CD4-positive, alpha-beta T cell treated with Interleukin-17A for 1 hour (primary cell): Measurements from ENCODE around the gene MUC6.
"Not testable (repeated sequence)": the region's sequence is repeated elsewhere in the genome, so short reads cannot be mapped to it uniquely, and the experiment has no call there.

Source experiments
- DNase-seq: peaks from one replicate; pipeline ENCODE4 v3.0.0-alpha.2; 2020

Gene MUC6

DNA sequence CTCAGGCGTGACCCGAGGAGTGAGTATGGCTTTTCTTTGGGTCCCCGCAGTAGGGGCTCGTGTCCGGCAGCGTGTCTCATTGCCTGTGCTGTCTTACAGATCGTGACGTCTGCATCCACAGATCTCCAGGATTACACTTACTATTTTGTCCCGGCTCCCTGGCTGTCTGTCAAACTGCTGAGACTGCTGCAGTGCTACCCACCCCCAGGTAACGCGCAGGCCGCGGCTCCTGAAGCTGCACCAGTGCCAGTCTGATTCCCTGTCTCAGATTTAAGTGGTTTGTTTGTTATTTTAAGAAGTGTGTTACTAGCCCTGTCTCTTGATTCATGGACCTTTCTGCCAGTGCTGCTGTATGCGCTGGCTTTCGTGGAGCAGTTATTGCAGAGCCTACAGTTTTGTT, 52.0 kb downstream of the MUC6 start:
- DNase-seq = no peak

DNA sequence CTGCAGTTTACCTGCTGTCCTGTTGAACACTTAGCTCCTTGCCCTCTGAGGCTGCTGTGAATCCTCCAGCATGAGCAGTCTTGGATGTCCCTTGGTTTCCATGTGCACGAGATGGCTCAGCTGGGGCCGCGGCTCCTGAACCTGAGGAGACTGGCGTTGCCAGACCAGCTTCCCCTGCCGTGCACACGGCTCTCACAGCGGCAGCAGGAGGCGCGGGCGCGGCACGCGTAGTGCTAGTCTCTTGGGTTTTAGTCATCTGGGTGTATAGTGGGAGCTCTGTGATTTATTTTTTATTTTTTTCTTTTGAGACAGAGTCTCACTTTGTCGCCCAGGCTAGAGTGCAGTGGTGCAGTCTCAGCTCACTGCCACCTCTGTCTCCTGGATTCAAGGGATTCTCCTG, 54.8 kb downstream of the MUC6 start:
- no peak for DNase-seq

DNA sequence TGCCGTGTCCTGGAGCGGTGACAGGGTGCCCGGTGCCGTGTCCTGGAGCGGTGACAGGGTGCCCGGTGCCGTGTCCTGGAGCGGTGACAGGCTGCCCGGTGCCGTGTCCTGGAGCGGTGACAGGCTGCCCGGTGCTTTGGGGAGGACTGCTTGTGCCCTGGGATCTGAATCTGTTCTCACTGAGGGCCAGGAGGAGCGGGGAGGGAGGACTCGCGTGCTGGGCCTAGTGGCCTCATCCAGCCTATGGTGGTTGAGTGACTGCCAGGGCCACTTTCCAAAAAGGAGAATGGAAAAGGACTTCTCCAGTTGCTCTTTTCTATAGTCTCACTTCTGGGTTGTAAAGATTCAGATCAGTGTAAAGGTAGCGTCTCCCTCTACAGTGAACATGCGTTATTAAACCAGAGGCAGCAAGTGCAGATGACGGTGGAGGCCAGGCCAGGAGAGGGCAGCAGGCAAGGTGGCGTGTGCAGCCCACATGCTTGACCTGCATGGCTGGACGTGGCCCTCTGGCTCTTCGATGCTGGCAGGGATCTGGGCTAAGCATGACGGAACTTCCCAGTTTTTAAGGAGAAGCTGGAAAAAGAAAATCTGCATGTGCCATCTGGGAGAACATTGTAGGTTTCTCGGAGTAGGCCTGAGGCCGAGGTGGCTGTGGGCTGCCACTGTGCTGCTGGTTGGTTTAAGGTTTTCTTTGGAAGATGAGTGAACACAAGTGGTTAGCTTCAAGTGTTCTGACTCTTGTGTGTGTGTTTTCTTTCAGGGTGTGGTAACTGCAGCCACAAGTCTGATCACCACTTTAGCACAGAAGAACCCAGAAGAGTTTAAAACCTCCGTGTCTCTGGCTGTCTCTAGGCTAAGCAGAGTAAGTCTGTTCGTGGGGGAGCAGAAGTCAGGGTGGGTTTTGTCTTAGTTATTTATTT, 55.8 kb downstream of the MUC6 start:
- no peak for DNase-seq

DNA sequence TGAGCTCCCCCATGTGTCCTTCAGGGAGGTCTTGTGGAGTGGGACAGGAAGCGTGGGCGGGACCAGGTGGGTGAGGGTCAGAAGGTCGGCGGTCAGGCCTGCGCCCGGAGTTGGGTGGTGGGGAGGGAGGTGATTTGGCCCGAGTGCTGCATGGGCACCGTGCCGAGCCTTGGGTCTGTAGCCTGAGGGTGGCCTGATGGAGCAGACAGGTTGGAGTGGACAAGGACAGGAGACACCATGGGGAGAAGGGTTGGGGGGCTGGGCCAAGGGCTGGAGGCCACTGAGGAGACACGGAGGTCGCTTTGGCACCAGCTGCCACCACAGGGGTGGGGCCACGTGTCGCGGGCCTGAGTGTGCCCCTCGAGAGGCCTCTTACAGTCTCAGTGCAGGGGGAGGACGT, 57.7 kb downstream of the MUC6 start:
- DNase-seq = no peak

DNA sequence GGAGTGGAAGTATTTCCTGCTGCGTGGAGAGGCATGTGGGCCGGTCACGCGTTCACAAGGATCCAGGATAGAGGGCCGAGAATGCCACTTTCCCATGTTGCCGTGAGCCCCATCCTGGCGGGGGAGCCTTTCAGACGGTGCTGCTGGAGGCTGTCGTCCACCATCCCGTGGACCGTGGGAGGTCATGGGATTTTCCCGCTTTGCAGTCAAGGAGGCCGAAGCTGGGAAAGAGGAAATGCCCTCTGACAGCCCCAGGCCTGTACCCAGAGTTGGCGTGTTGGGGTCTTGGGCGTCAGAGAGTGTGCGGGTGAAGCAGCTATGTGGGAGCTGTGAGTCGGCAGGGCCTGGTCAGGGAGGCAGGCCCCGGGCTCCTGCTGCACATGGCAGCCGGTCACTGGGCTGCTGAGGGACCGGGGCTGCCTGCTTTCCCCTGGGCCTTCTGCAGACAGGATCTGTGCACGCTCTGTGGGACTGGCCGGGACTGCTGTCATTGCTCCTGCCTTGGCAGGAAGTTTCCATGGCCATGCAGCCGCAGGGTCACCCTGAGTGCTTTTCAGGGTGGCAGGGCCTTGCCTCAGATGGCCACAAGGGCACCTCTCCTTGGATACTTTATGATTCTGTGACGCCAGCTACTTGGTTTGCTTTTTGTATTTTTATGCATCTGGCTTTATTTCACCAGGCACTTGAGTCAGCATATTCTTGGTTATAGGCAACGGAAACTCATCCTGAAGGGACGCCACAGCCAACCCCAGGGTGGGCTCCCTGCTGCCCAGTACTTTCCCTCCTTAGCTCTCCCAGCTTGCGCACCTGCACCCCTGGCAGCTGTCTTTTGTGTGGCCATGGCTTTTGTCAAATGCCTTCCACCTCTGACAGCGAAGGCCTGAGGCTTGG, 58.4 kb downstream of the MUC6 start:
- no peak for DNase-seq

DNA sequence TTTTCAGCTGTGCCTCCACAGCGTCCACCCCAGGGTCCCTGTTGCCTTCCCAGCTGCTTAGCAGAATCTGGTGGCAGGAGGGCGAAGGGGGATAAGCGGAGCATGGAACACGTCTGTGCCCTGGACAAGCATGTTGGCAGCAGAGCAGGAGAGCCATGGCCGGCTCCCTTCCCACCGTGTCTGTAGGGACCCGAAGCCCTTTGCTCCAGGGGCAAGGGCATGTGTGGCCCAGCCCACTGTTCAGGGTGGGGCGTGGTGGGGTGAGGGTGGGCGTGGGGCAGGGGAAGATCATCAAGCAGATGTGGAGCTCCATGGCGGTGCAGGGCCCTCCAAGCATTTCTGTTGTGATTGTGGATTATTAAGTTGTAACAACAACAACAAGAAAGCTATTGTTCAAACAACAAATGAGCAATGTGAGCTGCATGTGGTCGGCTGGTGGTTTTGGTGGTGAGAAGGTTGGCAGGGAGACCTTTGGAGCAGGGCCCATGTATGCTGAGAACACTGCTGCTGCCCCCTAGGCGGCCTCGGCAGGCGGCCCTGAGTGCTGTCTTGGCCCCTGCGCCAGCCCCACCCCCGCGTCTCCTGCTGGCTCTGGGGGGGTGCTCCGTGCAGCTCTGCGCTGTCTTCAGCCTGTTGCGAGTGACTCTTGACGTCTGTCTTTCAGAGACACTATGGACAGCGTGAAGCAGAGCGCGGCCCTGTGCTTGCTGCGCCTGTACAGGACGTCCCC, 59.9 kb downstream of the MUC6 start:
- DNase-seq = no peak

DNA sequence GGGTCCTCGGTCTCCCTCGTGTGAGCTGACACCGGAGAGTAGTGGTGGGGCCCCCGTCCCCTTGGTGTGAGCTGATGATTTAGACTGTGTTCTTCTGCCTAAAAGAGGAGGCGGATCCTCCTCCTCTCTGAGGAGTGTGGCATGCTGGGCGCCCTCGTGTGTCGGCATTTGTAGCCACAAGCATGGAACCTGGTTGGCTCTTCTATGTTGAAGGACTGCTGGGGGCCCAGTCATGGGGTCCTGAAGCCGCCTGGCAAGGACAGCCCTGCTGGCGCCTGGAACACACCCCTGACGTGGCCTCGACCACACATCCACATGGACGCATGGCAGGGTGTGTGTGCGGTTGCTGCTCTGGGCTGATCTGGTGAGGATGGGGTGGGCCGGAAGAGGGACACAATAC, 60.7 kb downstream of the MUC6 start:
- no peak for DNase-seq

DNA sequence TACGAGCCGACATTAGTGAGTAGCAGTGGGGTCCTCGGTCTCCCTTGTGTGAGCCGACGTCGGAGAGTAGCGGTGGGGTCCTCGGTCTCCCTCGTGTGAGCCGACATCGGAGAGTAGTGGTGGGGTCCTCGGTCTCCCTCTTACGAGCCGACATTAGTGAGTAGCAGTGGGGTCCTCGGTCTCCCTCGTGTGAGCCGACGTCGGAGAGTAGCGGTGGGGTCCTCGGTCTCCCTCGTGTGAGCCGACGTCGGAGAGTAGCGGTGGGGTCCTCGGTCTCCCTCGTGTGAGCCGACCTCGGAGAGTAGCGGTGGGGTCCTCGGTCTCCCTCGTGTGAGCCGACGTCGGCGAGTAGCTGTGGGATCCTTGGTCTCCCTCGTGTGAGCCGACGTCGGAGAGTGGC, 61.1 kb downstream of the MUC6 start:
- DNase-seq = not testable (repeated sequence)

DNA sequence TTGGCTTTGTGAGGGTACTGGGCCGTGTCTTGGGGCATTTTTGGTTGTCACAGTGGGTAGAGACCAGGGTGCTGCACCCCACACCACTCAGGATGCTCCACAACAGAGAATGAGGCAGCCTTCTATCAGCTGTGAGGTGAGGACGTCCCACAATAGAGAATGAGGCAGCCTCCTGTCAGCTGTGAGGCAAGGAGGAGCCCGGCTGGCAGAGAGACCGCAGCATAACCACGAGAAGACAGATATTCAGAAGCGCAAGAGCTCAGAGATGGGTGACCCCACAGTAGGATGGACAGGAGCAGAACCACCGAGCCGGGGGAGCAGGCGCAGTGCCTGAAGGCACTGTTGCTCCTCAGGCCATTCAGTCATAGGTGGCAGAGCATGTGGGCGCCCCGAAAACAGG, 63.3 kb downstream of the MUC6 start:
- DNase-seq = no peak

DNA sequence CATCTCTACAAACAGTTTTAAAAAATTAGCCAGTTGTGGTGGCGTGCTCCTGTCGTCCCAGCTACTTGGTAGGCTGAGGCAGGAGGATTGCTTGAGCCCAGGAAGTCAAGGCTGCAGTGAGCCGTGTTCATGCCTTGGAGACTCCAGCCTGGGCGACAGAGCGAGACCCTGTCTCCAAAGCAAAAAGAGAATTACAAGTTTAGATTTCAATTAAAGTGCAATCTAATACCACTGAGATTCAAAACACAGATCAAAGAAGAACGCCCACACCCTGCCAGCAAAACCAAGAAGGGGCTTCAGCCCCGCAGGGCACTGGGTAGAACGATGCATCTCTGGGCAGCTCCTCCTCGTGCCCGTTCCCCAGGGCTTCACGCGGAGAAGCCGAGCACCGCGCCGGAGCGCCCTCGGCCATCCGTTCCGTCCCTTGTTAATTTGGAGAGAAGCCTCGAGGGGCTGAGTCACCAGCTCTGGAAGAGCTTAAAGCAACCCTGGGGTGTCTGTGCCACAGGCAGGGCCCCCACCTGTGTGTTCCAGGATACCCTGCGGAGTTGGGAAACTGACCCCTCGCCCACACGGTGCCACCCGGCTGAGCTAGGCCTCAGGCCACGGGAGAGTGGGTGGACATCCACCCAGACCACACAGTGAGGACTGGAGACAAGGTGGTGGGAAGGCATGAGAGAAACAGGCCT, 63.9 kb downstream of the MUC6 start:
- no peak for DNase-seq

DNA sequence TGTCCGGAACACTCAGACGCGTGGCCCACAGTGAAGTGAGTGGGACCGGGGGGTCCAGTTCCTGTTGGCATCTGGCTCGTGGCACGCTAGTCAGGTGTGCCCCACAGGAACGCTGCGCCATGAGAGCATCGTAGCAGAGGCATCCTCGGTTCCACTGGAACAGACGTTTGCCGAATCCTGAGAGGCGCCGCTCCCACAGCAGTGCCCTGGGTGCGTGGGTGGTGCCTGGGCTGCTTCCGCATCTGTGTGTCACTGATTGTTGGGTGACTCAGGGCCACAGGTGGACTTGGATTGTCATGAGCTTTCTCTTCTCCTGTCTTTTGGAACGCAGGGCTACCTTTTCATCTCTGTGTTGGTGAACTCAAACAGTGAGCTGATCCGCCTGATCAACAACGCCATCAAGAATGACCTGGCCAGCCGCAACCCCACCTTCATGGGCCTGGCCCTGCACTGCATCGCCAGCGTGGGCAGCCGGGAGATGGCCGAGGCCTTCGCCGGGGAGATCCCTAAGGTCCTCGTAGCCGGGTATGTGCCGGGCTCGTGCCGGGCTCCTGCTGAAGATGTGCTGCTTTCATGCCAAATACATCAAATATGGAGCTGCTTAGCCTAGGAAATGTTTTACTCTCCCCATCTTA, 64.7 kb downstream of the MUC6 start:
- DNase-seq = no peak

DNA sequence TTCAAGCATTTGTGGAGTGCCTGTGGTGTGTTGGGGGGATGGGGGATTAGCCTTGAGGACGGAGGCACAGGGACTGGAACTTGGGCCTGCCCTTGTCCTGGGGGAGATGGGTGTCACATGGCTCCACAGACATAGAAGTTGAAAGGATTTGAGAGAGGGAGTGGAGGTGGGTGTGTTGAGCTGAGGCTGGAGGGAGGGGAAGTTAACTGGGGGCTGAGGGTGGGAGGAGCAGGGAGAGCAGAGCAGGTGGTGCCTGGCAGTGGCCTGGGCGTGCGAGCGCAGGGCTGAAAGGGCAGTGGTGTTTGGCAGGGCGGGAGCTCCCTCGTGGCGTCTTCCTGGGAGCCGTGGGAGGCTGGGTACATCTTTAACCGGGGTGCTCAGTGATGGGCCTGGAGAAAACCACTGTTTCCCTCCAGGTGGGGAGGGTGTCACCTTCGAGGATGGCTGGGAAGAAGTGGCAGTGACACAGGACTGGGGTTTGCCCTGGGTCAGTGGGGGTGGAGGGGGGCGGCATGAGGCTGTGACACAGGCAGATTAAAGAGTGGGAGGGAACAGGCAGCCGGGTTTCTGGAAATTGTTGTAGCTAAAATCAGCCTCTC, 65.3 kb downstream of the MUC6 start:
- no peak for DNase-seq

DNA sequence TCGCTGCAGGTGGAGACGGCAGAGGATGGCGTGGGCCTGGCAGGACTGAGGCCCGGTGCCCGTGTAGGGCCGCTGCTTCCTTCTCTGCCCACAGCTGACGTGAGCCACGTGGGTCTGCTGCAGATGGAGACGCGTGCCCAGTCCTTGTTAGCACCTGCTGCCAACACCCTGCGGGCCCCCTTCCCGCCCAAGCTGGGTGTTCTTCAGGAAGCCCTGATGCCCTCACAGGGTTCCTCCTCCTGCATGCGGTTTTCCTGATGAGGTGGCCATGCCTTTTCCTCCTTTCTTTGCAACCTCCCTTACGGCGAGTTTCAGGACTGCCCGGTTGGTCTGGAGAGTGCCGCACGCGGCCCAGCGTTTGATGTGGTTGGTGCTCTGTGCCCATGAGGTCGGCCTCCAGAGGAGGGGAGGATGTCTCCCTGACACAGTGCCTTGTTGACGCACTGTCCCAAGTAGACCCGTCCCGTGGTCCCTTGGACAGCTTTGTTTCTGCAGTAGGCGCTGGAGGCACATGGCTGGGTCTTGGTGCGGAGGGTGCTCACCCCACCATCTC, 66.1 kb downstream of the MUC6 start:
- peak; percentile 7 for DNase-seq

DNA sequence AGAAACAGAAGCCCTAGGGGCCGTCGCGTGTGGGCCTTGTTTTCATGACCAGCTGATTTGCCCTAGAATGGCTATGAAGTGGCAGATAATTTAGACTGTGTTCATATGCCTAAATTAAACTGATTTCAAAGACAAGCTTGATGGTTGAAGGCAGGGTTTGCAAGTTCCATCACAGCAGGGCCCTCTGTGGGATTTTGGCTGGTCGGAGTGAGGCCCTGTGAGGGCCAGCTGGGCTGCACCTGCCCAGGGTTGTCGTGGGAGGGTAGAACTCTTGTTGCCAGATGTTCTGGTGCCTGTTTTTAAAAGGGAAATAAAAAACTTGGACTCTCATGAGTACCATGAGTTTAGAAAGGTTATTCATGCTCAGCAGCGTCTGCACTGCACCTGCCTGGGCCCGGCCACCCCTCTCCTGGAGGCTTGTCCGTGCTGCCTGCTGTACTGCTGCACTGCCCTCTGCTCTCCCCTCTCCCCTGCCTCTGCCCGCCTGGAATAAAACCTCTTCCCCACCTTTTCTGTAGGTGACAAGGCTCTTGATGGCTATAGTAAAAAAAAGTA, 66.8 kb downstream of the MUC6 start:
- DNase-seq = no peak

DNA sequence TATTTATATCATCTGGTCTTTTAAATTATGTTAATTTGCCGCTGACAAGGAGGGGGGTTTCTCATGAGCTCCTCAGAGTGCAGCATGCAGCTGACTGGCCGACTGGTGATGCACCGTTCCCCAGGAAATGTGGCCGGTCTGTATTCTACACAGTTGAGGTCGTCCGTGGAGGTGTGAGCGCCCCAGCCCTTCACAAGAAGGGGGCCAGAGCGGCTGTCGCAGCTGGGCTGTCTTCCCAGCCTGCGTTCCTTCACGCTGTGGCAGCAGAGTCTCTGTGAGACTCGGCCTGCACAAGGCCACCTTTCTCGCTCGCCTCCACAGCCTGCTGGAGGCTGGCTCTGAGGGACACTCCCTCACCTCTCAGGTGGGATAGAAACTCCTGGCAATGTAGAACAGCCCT, 67.7 kb downstream of the MUC6 start:
- no peak for DNase-seq

DNA sequence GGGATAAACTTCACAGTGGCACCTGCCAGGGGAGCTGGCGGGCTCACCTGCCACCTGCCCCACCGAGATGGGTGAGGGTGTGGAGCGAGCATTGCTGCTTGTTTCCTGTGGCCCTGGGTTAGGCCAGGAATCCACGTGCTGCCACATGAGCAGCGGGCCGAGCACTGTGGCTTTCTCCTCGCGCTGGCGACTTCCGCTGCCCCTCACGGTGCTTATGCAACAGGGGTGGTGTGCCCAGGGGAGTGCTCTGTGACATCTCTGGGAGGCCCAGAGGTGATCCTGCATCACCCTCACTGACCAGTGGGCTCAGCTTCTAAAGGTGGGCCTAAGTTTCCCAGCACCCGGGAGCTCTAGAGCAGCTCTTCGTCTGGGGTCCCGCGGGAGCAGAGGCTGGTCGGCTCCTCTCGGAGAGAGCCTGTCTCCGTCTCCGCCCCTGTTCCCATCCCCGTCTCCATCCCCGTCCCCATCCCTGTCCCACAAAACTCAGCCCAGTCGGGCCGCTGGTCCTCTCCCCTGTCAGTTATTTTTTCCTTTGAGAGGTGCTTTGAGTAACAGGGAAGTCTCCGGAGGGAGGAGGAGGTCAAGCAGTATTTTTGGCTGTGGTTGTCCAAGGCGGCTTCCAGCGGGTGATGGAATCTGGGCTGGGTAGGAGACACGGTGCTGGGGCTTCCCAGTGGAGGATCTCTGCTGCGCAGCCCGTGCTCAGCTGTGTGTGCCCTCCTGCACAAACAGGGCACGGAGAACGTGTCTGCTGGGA, 68.3 kb downstream of the MUC6 start:
- DNase-seq = no peak

DNA sequence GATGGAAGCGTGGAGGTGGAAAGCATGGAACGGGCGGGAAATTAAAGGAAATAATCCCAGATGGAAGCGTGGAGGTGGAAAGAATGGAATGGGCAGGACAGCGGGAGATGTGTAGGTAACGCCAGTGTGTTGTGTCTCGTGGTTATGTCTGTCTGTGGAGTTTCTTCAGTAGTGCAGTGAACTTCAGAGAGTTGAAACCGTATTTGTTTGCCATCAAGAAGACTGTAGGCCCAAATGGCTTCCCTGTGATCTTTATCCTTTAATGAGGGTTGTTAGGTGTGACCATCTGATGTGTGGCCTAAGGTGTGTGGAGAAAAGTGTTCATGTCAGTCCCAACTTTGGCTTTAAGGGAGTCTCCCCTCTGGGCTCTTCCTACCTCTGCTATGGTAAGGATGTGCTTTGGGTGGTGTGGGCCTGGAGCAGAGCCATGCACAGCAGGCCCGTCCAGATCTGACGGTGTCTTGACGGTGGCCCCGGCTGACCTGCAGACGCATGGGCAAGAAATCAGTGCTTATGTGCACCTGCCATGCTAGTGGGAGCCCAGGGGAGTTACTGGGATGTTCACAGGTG, 71.2 kb downstream of the MUC6 start:
- no peak for DNase-seq

DNA sequence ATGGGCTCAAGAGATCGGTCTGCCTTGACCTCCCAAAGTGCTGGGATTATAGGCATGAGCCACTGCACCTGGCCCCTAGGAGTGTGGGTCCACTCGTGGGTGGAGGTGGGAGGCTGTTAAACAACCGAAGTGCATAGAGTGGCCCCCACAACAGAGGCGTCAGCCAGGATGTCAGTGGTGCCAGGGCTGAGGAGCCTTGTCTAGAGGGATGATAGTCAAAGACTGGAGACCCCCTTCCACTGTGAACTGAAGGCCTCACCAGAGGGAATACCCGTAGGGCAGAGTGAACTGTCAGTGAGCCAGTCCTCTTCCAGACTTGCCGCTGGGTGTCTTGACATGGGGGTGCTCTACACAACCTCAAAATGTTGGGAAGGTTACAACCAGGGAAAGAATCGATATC, 72.7 kb downstream of the MUC6 start:
- DNase-seq = no peak
